ENCODE results near the gene R3HDM2.

R3HDM2 gene

DNA sequence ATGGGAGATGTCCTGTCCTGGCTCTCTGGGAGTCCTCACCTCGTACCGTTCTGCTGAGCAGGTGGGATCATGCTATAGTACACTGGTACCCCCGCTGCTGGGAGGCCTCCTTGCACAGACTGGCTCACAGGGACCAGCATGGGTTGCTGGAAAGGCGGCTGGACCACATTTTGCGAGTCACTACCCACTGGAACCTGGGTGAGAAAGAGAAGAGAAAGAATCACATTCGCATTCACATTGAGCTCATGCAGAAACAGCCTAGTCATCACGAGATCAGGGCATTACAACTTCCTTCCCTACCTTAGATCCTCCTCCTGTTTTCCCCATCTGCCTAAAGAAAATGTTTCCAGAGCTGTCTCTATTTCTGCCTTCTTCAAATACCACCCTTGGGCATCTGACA is 162.6 kb downstream of the R3HDM2 start:
- peak in 1 of 2 donors; percentile 46 for DNase-seq (ENCODE audit: low read depth in 2 of 2)

DNA sequence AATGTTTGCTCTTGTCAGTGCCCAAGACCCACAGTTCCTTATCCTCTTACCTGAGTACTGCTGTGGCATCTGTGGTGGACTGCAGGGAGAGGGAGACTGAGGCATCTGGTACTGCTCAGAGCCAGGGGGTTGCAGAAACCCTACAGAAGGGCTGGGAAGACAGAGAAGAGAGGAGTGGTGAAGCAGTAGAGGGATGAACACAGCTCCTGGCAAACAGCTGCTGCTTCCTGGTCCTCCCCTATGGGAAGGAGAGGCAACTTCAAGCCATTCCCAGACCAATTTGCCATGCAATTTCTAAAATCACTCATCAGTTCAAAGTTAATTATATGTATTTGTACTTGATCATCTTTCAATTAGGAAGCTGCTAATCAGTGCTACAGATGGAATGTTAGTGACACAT is 164.2 kb downstream of the R3HDM2 start:
- DNase-seq (ENCODE audit: low read depth in 2 of 2): no peak

DNA sequence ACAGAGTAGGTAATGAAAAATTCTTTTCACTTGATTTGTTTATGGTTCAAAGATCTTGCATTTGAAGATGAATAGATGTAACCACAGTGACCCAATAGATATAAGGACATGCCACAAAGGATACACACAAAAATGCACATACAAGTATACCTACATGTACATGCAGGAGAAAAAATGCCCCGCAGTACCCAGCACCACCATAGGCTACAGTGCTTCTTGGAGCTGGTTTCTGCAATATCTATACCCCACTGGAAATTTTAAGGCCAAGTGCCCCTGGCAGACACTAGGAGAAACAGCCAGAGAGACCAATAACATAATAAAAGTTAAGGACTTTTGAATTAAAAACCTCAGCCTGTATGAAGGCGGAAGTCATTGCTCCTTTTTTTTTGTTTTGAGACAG is 167.7 kb downstream of the R3HDM2 start:
- DNase-seq (ENCODE audit: low read depth in 2 of 2): no peak

DNA sequence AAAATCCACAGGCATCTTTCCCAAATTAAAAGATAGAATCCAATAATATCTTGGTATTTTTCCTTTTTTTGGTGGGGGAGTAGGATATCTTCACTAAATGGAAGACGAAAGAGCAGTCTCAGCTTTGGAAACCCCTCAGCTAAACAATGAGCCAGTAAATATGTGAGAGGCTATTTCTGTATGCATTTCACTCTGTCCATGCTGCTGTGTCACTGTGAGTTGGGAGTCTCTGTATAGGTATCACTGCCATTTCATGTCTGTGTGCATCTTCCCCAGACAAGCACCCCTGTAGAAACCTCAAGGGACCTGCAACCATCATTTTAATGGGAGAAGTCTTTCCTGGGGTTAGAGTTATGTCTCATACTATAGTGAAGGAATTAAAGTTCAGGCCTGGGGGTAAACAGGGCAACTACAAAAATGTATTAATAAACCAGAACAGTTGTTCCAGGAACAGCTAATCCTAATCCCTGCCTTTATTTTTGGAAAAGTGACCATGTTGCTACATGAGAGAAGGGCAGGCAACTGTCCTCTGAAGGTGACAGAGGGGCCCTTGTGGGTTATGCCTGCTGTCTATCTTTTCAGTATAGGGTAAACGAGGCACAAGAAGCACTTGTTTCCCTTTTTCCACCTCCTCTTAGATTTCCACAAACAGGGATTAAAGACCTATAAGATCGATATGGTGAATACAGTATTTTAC is 168.6 kb downstream of the R3HDM2 start:
- DNase-seq (ENCODE audit: low read depth in 2 of 2): no peak

DNA sequence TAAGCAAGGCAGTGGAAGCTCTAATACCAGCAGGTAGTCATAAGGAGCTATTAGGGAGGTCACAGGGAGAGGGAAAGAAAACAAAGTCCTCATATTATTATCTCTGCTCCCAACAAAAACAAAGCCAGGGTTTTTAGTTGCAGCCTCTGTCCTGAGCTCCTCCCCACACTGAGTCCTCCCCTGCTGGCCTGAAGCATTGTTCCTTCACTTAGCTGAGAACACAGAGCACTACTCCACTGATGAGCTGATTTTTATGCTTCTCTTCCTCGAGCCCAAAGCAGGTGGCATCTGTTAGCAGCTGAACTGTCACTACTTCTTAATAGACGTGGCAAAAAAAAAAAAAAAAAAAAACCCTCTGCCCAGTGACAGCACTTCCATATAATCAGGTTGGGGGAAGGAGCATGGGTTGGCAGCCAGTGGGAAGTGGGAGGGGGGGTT is 169.4 kb downstream of the R3HDM2 start:
- no peak for DNase-seq (ENCODE audit: low read depth in 2 of 2)

DNA sequence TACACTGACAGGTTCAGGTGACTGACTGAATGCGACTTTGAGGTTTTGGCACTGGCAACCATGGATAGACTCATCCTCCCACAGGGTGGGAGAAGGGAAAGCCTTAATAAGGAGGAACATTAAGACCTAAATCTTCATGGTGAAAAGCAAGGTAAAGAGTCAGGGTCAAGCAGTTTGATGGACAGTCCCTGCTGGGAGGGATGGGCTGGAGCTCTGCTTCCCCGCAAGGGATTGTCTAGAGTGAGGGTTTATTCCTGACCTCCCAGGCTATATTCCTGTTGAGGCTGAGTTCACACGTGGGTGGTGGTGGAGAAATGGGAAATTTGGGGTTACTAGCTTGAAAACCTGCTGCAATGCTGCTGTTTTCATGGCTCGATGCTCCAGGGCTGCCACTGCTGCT is 170.5 kb downstream of the R3HDM2 start:
- DNase-seq (ENCODE audit: low read depth in 2 of 2): no peak

DNA sequence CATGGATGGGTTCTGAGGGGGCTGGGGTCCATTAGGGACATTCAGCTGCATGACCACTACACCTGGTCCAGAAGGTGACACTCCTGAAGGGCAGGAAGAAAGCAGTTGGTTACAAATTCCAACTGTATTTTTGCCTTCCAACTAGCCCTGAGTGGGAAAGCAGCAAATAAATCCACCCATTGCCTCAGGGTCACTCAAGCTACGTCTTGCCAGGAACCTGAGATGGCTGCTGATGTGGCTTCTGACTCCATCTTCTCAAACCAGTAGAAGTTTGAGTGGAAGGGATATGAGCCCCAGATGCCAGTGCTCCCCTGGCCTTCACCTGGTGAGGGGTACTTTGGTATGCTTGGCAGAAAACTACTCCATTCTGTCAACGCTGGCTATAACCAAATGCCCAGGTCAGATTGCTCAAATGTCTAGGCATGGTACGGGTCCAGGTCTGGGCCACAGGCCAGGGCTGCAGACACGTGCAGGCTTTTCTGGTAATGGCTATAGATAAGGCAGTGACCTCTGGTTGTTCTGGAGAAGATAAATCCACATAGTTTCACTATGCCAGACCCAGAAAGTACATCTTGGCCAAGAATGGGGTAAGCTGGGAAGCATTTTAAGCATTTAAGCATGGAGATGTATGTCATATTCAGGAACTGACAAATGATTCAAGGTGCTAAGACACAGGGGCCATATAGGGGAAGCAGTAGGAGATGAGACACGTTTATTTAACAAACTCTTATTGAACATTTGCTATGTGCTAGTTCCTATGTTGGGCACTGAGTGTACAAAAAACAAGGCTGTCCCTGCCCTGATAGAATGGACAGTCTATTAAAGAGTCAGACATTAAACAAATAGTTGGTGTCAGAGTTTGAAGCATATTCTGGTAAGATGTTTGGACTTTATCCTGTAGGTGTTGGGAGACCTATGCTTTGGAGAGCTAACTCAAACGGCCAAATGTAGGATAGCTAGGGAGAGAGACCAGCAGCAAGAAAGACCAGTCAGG is 171.6 kb downstream of the R3HDM2 start:
- no peak for DNase-seq (ENCODE audit: low read depth in 2 of 2)

DNA sequence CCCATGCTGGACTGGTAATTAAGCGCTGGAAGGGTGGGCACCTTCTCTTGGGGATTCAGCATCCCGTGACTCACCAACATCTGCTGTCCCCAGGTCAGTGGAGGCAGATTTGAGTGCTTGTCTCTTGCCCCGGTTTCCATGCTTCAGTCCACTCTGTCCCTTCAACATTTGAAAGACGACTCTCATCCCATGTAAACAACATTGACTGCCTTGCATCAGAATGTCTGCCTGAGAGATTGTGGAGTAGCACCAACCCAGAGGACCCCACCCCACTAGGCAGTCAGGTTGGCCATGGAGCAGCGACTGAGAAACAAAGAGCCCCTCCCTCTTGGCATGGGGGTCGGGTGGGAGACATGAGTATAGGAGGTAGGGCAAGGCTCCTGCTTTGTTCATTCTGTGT is 174.9 kb downstream of the R3HDM2 start:
- DNase-seq (ENCODE audit: low read depth in 2 of 2): no peak

DNA sequence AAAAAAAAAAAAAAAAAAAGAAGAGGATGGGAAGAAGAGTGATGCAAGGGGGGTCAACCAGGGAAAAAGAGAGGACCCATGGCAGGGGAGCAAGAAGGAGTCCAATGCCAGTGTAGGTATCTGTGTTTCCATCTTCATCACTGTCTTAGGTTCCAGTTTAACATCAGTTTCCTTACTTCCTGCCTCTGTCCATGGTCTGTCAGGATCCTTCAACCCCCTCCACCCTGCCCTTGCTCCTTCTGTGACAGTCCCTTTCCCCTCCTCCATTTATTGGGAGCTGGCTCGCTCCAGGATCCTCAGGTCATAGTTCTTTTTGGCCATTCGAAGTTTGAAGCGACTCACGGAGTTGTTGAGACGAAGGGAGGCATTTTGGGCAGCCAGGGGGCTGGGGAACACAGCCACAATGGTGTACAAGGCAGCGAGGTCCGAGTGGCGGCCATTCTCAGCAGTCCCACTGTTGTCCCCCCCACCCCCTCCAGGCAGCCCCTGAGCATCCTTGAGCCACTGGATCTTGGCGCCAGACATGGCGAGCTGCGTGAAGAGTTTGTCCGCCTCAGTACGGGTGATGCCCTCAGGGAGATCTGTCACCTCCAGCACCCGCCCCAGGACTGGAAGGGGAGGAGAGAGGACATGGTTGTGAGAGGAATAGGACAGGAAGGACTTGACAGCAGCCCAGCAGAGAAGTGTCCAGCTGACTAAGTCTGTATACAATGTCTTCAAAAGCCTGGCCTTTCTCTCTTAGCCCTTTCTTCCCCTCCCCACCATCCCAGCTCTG is 176.2 kb downstream of the R3HDM2 start:
- no peak for DNase-seq (ENCODE audit: low read depth in 2 of 2)

DNA sequence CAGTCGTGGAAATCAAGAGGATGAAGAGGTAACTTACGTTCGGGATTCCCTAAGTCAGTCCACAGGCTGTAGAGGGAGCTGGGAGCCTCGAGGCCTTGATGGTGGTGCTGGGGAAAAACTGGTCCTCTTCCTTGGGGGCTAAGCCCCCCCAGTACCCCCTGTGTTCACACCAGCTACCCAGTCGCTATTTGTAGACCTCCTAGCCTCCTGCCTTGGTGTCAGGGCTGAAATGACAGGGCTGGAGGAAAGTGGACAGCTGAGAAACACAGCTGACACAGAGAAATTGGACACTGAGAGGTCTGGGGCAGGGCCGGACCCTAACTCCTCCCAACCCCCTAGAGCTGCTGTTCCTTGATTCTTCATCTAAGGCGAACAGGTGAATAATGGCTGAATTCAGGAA is 179.9 kb downstream of the R3HDM2 start, which contains the start of gene STAC3:
Gene STAC3 (minus strand): TSS at position 232 of the 400 bp plus-strand sequence. CDS start 1,551 bp downstream, outside the sequence.
- DNase-seq (ENCODE audit: low read depth in 2 of 2): no peak

DNA sequence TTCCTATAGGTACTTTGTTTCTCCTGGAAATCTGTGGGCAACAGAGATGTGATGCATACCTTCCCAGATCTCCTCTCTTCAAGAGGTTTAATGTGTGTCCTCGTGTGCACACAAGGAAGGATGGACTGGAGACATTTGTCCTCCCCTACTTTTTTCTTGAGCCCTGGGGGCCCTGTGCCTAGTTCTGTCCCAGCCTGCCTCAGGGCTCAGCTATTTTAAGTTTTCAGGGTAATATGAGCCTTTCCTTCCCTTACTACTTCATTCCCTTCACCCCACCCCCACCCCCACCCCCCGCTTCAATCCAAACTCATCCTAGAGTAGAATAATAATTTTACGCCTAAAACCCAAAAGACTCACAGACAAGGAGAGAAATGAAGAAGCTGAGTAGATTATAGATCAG is 180.3 kb downstream of the R3HDM2 start:
- no peak for DNase-seq (ENCODE audit: low read depth in 2 of 2)

- no peak for DNase-seq (ENCODE audit: low read depth in 2 of 2)
These were observed 181.7 kb downstream of the R3HDM2 start for GRCh38 chr12:57248934-57249742.

GRCh38 chr12:57247041-57247440 is 183.8 kb downstream of the R3HDM2 start:
- no peak for DNase-seq (ENCODE audit: low read depth in 2 of 2)

GRCh38 chr12:57244312-57244696 is 186.5 kb downstream of the R3HDM2 start:
- no peak for DNase-seq (ENCODE audit: low read depth in 2 of 2)

GRCh38 chr12:57243521-57244311 is 187.1 kb downstream of the R3HDM2 start:
- DNase-seq (ENCODE audit: low read depth in 2 of 2): peak; percentile 76 to 77

DNA sequence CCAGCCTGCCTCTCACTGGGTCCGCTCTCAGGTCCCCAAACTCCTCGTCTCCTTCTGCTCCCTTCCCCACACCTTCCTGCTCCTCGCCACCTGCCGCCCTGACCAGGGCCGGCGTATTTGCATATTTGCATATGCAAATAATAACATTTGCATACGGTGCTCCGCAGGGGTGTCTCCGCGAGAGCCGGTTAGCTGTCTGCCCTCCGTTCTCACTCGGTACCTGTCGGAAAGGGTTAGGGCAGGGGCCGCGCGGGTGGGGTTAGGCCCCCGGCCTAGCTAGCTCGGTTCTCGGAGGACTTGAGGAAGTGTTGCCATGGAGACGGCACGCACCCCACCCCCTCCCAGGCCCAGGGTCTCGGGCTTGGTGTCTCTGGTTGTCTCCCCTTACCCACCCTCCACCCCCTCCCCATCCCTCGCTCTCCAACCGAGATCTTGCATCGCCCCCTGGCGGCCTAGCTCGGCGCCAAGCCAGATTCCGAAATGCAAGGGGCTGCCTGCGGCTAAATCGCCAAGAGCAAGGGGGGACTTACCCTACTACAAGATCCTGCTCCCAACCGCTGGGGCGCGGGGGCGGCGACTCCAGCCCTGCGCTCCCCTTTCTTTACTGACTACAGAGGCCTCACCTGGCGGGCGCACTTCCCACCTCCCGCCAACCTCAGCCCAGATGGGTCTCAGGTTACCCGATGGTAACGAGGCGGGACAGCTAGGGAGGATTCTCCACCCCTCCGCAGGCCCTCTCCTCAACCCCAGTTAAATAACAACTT is 188.0 kb downstream of the R3HDM2 start:
- DNase-seq (ENCODE audit: low read depth in 2 of 2): peak in 1 of 2 donors; percentile 67

GRCh38 chr12:57242329-57242690 is 188.5 kb downstream of the R3HDM2 start:
- no peak for DNase-seq (ENCODE audit: low read depth in 2 of 2)

GRCh38 chr12:57241402-57242310 is 189.2 kb downstream of the R3HDM2 start:
- no peak for DNase-seq (ENCODE audit: low read depth in 2 of 2)

Measured in stimulated activated CD8-positive, alpha-beta memory T cell treated with anti-CD3 and anti-CD28 coated beads, Interleukin-2, amount 100 ng/mL, for 48 hours (primary cell).